Limb (tissue), 2 donors: ENCODE results near the gene PHACTR3.
"Not testable (repeated sequence)": the region's sequence is repeated elsewhere in the genome, so short reads cannot be mapped to it uniquely, and the experiment has no call there.

ENCODE experiments used
- DNase-seq, 2 donors: peaks; one replicate each; pipeline ENCODE4 v3.0.0-alpha.2; 2016; ENCODE audit errors: extremely low spot score in 2 of 2

PHACTR3 gene

GRCh38 chr20:59839400-59839799 lies 235.1 kb downstream of the PHACTR3 start:
- no peak for DNase-seq

GRCh38 chr20:59845472-59845871 lies 241.1 kb downstream of the PHACTR3 start:
- DNase-seq, result no peak

DNA sequence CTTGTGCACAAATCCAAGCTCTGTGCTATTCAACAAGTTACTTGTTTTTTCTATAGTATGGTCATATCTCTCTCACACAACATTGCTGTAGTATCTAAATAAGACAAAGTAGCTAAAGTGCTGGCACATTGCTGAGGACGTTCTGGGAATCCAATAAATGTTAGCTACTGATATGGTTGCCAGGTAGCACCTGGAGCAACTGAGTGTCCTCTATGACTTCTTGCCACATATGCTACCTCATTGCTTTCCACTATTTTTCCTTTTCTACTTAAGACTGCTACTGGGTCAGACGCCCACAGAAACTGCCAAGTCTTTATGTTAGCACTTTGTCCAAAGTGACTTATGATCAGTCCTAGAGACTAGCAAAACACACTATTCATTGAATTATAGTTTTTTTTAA lies 243.8 kb downstream of the PHACTR3 start:
- DNase-seq, result no peak

- peak in 1 of 2 donors; percentile 66 for DNase-seq
Observed at GRCh38 chr20:59850018-59850641, 245.8 kb downstream of the PHACTR3 start.

DNA sequence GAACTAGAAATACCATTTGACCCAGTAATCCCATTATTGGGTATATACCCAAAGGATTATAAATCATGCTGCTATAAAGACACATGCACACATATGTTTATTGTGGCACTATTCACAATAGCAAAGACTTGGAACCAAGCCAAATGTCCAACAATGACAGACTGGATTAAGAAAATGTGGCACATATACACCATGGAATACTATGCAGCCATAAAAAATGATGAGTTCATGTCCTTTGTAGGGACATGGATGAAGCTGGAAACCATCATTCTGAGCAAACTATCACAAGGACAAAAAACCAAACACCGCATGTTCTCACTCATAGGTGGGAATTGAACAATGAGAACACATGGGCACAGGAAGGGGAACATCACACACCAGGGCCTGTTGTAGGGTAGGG lies 252.2 kb downstream of the PHACTR3 start:
- DNase-seq, result not testable (repeated sequence)

GRCh38 chr20:59856941-59857340 lies 252.6 kb downstream of the PHACTR3 start:
- not testable (repeated sequence) for DNase-seq

DNA sequence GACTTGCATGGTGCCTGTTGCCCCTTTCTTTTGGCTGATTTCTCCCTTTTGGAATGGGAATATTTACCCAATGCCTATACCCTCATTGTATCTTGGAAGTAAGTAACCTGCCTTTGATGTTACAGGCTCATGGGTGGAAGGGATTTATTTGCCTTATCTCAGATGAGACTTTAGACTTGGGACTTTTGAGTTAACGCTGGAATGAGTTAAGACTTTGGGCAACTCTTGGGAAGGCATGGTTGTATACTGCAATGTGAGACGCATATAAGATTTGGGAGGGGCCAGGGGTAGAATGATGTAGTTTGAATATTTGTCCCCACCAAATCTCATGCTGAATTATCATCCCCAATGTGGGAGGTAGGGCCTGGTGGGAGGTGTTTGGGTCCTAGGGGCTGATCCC lies 253.6 kb downstream of the PHACTR3 start:
- DNase-seq, result no peak

GRCh38 chr20:59858425-59858824 lies 254.1 kb downstream of the PHACTR3 start:
- DNase-seq, result no peak

DNA sequence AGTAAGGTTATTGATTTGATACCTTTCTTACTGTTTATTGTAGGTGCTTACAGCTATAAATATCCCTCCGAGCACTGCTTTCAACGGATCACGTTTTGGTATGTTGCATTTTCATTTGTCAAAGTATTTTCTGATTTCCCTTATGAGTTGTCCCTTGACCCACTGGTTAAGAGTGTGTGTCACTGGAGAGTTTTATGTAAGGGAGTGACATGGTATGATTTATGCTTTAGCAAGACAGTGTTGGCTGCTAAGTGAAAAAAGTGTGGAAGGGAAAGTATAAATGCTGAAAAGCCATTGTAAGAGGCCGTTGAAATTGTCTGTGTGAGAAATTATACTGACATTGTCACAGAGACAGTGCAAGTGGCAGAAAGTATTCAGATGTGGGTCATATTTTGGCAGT lies 257.1 kb downstream of the PHACTR3 start:
- no peak for DNase-seq

DNA sequence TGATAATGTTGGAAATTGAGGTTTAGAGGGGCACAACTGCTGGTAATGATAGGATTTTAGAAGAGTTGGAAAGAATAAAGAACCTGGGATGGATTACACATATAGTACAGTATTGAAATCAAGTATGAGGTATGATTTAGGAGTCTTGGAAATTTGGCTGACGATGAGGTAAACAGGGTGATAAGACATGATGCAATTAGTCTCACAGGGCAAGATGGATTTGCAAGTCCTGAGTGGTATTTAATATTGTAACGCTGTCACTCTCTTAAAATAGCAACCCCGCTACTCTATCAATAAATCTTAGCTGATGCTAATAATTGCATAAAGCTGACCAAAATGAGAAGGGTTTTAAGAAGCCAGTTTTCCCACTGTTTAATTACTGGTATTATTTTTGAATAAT lies 258.7 kb downstream of the PHACTR3 start:
- DNase-seq, result no peak

- no peak for DNase-seq
Observed at GRCh38 chr20:59864726-59865125, 260.4 kb downstream of the PHACTR3 start.

- DNase-seq, result no peak
Observed at GRCh38 chr20:59866338-59866737, 262.0 kb downstream of the PHACTR3 start.

DNA sequence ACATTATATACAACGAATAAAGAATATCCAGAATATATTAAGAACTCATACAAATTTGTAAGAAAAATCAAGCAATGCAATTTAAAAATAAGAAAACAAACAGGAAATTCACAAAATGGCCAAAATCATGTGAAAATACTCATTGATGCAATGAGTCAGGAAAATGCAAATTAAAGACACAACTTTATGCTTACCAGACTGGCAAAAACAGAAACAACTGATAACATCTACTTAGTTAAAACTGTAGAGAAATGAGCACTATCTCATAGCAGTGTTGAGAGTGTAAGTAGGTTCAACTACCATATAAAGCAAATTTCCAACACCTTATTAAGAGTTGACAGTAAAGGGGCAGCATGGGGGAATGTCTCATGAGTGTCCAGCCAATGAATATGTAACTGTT lies 266.8 kb downstream of the PHACTR3 start:
- no peak for DNase-seq

DNA sequence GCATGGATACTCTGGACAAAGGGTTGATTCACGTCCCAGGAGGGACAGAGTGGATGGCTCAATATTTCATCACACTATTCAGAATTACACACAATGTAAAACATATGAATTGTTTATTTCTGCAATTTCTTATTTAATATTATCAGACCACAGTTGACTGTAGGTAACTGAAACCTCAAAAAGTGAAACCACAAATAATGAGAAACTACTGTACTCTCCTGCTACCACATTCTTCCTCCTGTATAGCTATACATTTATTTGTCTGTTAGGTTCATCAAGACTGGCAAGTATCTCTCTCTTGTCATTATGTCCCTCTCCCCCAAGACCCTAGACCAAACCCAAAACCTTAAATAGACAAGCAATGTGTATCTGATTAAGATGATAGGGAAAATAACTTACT lies 269.1 kb downstream of the PHACTR3 start:
- no peak for DNase-seq

GRCh38 chr20:59880198-59880597 lies 275.9 kb downstream of the PHACTR3 start:
- no peak for DNase-seq

DNA sequence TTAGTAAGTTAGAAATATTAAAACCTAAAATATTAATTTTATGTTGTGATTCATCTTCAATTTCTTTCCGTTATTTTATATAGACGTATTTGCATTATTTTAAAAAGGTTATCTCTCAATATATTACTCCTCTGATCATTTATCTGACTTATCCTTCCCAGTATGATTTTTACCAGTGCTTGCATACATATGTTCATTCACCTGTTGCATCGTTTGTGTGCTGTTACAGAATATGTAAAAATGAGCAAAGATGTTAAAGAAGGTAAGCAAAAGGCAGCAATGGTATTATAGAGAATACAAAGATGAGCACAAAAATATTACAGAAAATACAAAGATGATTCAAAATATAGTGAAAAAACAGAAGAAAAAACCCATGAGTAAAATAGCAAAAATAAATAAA lies 280.2 kb downstream of the PHACTR3 start:
- DNase-seq, result no peak

- no peak for DNase-seq
Observed at GRCh38 chr20:59888050-59888449, 283.7 kb downstream of the PHACTR3 start.

- DNase-seq, result not testable (repeated sequence)
Observed at GRCh38 chr20:59890035-59890434, 285.7 kb downstream of the PHACTR3 start.

DNA sequence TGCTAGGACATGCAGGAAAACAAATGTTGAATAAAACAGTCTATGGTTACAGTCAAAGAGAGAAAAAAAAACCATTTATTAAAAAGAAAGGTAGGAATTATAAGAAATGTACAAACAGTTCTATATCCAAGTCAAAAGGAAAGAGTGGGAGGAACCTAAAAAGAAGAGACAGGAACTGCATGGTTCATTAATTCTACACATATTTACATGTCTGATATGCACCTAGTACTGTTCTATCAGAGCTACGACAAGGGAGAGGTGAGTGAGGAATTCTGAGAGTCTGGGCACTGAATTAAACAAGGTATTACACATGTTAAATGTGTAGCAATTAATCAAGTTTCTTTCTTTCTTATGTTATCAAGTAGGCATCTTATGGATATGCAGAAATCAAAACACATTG lies 287.2 kb downstream of the PHACTR3 start:
- DNase-seq, result no peak

GRCh38 chr20:59895908-59896307 lies 291.6 kb downstream of the PHACTR3 start:
- no peak for DNase-seq
